OCI-LY1 (cell line): ENCODE measurements around the gene KCTD16.

Experiments
- EZH2 ChIP-seq: fragments of 200-600 bp; sonication (generic), shearing (Covaris generic); IDR thresholded peaks from 2 replicates; pipeline ENCODE4 v1.8.0; 2017; ENCODE audit warnings: borderline replicate concordance, mixed run types, mild to moderate bottlenecking, antibody characterized with exemption, low read length, moderate library complexity, mixed read lengths
- TF ChIP-seq, protein P1 (sequence below): fragments of 200-600 bp; sonication (generic), shearing (Covaris generic); IDR thresholded peaks from 2 replicates; pipeline ENCODE4 v1.5.1; 2017; ENCODE audit warnings: mild to moderate bottlenecking, antibody characterized with exemption, low read length, moderate library complexity, mixed read lengths

DNA sequence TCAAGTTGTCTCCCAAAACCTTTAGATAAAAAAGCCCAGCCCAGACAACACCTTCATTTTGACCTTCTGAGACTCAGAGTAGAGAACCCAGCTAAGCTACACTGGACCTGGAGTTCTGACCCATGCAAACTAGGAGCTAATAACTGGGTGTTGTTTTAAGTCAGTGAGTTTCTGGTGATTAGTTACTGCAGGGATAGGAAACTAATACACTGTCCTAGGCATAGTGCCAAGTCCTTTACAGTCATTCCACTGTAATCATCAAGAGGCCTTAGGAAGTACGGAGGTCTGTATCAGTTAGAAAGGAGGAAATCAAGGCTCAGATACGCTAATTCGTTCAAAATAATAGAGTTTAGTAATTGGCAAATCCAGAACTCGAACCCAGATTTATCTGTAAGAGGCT, 197.9 kb downstream of the KCTD16 start:
- TF ChIP-seq, protein P1, sequence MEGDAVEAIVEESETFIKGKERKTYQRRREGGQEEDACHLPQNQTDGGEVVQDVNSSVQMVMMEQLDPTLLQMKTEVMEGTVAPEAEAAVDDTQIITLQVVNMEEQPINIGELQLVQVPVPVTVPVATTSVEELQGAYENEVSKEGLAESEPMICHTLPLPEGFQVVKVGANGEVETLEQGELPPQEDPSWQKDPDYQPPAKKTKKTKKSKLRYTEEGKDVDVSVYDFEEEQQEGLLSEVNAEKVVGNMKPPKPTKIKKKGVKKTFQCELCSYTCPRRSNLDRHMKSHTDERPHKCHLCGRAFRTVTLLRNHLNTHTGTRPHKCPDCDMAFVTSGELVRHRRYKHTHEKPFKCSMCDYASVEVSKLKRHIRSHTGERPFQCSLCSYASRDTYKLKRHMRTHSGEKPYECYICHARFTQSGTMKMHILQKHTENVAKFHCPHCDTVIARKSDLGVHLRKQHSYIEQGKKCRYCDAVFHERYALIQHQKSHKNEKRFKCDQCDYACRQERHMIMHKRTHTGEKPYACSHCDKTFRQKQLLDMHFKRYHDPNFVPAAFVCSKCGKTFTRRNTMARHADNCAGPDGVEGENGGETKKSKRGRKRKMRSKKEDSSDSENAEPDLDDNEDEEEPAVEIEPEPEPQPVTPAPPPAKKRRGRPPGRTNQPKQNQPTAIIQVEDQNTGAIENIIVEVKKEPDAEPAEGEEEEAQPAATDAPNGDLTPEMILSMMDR = no peak
- no peak for TF ChIP-seq EZH2
